Inflammatory macrophage (primary cell): Measurements from ENCODE around the gene LHFPL2.

Experiments used
- DNase-seq, 2 donors: peaks; one replicate each; pipeline ENCODE4 v3.0.0-alpha.2; 2020 to 2022

Gene LHFPL2

DNA sequence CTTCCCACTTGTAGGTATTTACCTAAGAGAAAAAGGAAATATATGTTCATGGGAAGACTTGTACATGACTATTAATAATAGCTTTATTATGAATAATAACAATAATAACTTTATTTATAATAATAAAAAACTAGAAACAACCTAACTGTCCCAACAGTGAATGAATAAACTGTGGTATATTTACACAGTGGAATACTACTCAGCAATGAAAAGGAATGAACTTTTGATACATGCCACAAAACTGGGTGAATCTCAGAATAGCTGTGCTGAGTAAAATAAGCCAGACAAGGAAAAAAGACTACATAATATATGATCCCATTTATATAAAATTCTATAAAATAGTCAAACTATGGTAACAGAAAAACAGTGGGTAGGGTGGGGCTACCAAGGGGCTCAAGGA is 199.5 kb downstream of the LHFPL2 start:
- DNase-seq, result no peak

GRCh38 chr5:78447775-78448424 is 200.7 kb downstream of the LHFPL2 start:
- DNase-seq, result peak in 1 of 2 donors; percentile 17
